ENCODE results near the gene TSHZ2. TPM values are rescaled to one million over a fixed set of nuclear protein-coding genes. Genes with fewer than 3 reads are reported as not detected.

Gene TSHZ2
- total and polyA plus RNA-seq, 2 donors (not counting 1 experiment from before 2014, with no cell fraction given) = 1.00 to 5.7 TPM

DNA sequence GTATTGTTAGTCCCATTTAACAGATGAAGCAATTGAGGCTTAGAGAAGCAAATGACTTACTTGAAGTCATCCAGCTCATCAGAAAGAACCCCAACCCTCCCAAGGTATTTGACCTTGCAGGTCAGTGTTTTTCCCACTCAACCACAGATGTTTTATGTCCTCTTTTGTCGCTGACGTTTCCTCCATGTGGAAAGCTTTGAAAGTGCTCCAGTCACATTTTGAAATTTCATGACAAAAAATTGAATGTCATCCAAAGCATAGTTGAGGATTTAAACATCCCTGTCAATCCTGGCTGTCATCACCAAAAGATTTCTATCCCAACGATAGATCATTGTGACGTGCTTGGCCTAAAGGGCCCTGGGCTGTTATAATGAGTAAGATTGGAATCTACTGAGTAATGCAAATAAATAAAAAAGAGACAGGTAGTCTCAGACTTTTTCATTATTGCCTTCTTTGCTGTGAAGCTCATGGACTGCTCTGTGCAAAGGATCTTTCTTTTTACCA is 102.7 kb downstream of the TSHZ2 start:
- Mint-ChIP-seq H3K4me1 (peaks cover 13% of the 10 kb centered on the region), H3K27ac (no peak overlapping the region), H3K27me3 (peaks cover 6% of the 10 kb centered on the region), H3K9me3 (ENCODE audit: insufficient read depth) (no peaks in the 10 kb centered on the region), H3K4me3 (no peak overlapping the region)
- H3K4me2 ChIP-seq (replicated peaks; ENCODE audit: low read depth, low read length, poor library complexity, severe bottlenecking) = no peak overlapping the region
- ATAC-seq (ENCODE audit: low read depth) (no peak), DNase-seq (no peak)
- intact Hi-C loops (cut with micrococcal nuclease) = no loop called here
- no peaks in the 10 kb centered on the region for H3K79me2 ChIP-seq (ENCODE audit: control insufficient read depth, insufficient read depth, low read length)
- TF ChIP-seq CTCF (IDR thresholded peaks at IDR 0.05) = no peak
- no peak for TF ChIP-seq EZH2 (IDR thresholded peaks at IDR 0.05; ENCODE audit: borderline replicate concordance, insufficient read depth, low read depth, low read length, poor library complexity, severe bottlenecking)
- H3K27me3 ChIP-seq (replicated peaks in 1 of 4; ENCODE audit: control extremely low read depth in 1 of 4, control insufficient read depth in 3 of 4, insufficient read depth in 4 of 4, low read length in 3 of 4) = peaks cover 0 to 5% (median 2%) of the 10 kb centered on the region in 4 experiments
- no peak overlapping the region for H3K4me3 ChIP-seq (ENCODE audit: control extremely low read depth in 1 of 5, extremely low read depth in 1 of 5, insufficient read depth in 1 of 5, low read depth in 2 of 5, low read length in 4 of 5)
- no peak overlapping the region for H2AFZ ChIP-seq (ENCODE audit: insufficient read depth, low read depth, low read length, poor library complexity, severe bottlenecking)
- WGBS (ENCODE audit: insufficient coverage) = 100% methylated on average over 2 of the region's 4 CpGs
- H3K9me3 ChIP-seq (ENCODE audit: control extremely low read depth in 1 of 3, control insufficient read depth in 2 of 3, insufficient read depth in 1 of 3, low read length in 2 of 3) = no peaks in the 10 kb centered on the region
- no peaks in the 10 kb centered on the region for H4K20me1 ChIP-seq (ENCODE audit: control insufficient read depth, insufficient read depth, low read length, poor library complexity, severe bottlenecking)
- no peak overlapping the region for H3K27ac ChIP-seq (ENCODE audit: low read length in 2 of 2)
- no peaks in the 10 kb centered on the region for H3K4me1 ChIP-seq (ENCODE audit: control insufficient read depth in 2 of 2, insufficient read depth in 2 of 2, low read length in 2 of 2)
- no peak overlapping the region for H3K9ac ChIP-seq (ENCODE audit: low read length)
- H3K36me3 ChIP-seq (replicated peaks in 1 of 2; ENCODE audit: control extremely low read depth in 1 of 2, control insufficient read depth in 1 of 2, extremely low read depth in 1 of 2, insufficient read depth in 2 of 2, low read length in 1 of 2) = no peaks in the 10 kb centered on the region
- POLR2A ChIA-PET = no interaction called here
- CTCF ChIA-PET = no interaction called here

DNA sequence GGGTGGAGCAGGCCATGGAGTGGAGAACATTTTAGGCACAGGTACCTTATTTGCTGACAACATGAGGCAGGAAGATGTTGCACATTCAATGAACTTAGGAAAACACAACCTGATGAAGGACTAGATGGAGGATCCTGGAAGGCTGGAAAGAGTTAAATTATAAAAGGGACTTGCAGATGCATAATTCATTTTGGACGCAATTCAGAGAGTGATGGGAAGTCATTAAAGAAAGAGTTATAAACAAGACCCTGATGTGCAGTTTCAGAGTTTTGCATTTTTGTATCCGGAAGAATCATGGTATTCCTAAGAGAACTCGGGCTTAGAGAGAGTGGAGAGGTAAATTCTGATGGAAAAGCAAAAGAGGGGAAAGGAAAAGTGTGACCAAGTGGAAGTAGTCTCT is 104.5 kb downstream of the TSHZ2 start:
- Histone ChIP-seq H3K4me2 (replicated peaks; ENCODE audit: low read depth, low read length, poor library complexity, severe bottlenecking) (no peak overlapping the region), H3K79me2 (ENCODE audit: control insufficient read depth, insufficient read depth, low read length) (no peaks in the 10 kb centered on the region), H3K27ac (ENCODE audit: low read length in 2 of 2) (no peak overlapping the region), H3K9me3 (ENCODE audit: control extremely low read depth in 1 of 3, control insufficient read depth in 2 of 3, insufficient read depth in 1 of 3, low read length in 2 of 3) (no peaks in the 10 kb centered on the region), H3K4me3 (ENCODE audit: control extremely low read depth in 1 of 5, extremely low read depth in 1 of 5, insufficient read depth in 1 of 5, low read depth in 2 of 5, low read length in 4 of 5) (no peak overlapping the region), H3K27me3 (replicated peaks in 1 of 4; ENCODE audit: control extremely low read depth in 1 of 4, control insufficient read depth in 3 of 4, insufficient read depth in 4 of 4, low read length in 3 of 4) (peaks cover 0 to 2% (median 0%) of the 10 kb centered on the region in 4 experiments), H4K20me1 (ENCODE audit: control insufficient read depth, insufficient read depth, low read length, poor library complexity, severe bottlenecking) (no peaks in the 10 kb centered on the region), H3K36me3 (replicated peaks in 1 of 2; ENCODE audit: control extremely low read depth in 1 of 2, control insufficient read depth in 1 of 2, extremely low read depth in 1 of 2, insufficient read depth in 2 of 2, low read length in 1 of 2) (no peaks in the 10 kb centered on the region), H3K4me1 (ENCODE audit: control insufficient read depth in 2 of 2, insufficient read depth in 2 of 2, low read length in 2 of 2) (no peaks in the 10 kb centered on the region), H2AFZ (ENCODE audit: insufficient read depth, low read depth, low read length, poor library complexity, severe bottlenecking) (no peak overlapping the region), H3K9ac (ENCODE audit: low read length) (no peak overlapping the region)
- DNase-seq (no peak), ATAC-seq (ENCODE audit: low read depth) (no peak)
- Mint-ChIP-seq H3K4me3 (no peak overlapping the region), H3K4me1 (peaks cover 2% of the 10 kb centered on the region), H3K27ac (no peak overlapping the region), H3K27me3 (peaks cover 6% of the 10 kb centered on the region), H3K9me3 (ENCODE audit: insufficient read depth) (no peaks in the 10 kb centered on the region)
- intact Hi-C loops (cut with micrococcal nuclease) = no loop called here
- CTCF ChIA-PET = no interaction called here
- TF ChIP-seq EZH2 (IDR thresholded peaks at IDR 0.05; ENCODE audit: borderline replicate concordance, insufficient read depth, low read depth, low read length, poor library complexity, severe bottlenecking) = no peak
- no peak for TF ChIP-seq CTCF (IDR thresholded peaks at IDR 0.05)
- POLR2A ChIA-PET = no interaction called here
- 85% methylated on average over 3 of the region's 3 CpGs for WGBS (ENCODE audit: insufficient coverage)
